NCI-H82 (cell line): ENCODE data around the gene HDGFL2.
A peak's percentile ranks its signal among the peaks of the same experiment; 100 is the strongest.

Source experiments
- DNase-seq: peaks from one replicate; lab custom pipeline; 2025; lab: John Stamatoyannopoulos, UW

The HDGFL2 gene

GRCh38 chr19:4445963-4446703 is 26.0 kb upstream of the HDGFL2 start:
- DNase-seq, result no peak

- DNase-seq, result no peak
Measured at GRCh38 chr19:4446704-4447200, 25.3 kb upstream of the HDGFL2 start.

- no peak for DNase-seq
Measured at GRCh38 chr19:4447327-4448146, 24.6 kb upstream of the HDGFL2 start.

- no peak for DNase-seq
Measured at GRCh38 chr19:4448147-4448985, 23.7 kb upstream of the HDGFL2 start.

- DNase-seq, result no peak
Measured at GRCh38 chr19:4449022-4449638, 23.0 kb upstream of the HDGFL2 start.

- no peak for DNase-seq
Measured at GRCh38 chr19:4449639-4450028, 22.5 kb upstream of the HDGFL2 start.

- DNase-seq, result no peak
Measured at GRCh38 chr19:4452230-4452990, 19.7 kb upstream of the HDGFL2 start.

- DNase-seq, result no peak
Measured at GRCh38 chr19:4453232-4454179, 18.6 kb upstream of the HDGFL2 start.

GRCh38 chr19:4454747-4455718 is 17.1 kb upstream of the HDGFL2 start:
- no peak for DNase-seq

- peak; percentile 59 for DNase-seq
Measured at GRCh38 chr19:4455719-4456475, 16.2 kb upstream of the HDGFL2 start.

GRCh38 chr19:4456476-4456842 is 15.6 kb upstream of the HDGFL2 start:
- DNase-seq, result peak; percentile 98

- DNase-seq, result peak; percentile 85
Measured at GRCh38 chr19:4456843-4457653, 15.0 kb upstream of the HDGFL2 start.

- peak; percentile 98 for DNase-seq
Measured at GRCh38 chr19:4457654-4458395, 14.3 kb upstream of the HDGFL2 start, which contains the start of gene UBXN6. Gene UBXN6, minus strand, starts transcription at chr19:4457794. Its CDS starts 97 bp downstream, at chr19:4457697.

GRCh38 chr19:4464815-4465581 is 7.1 kb upstream of the HDGFL2 start:
- no peak for DNase-seq

- no peak for DNase-seq
Measured at GRCh38 chr19:4467835-4468234, 4.3 kb upstream of the HDGFL2 start.
